ENCODE data around the gene ADAM33. TPM values are rescaled to one million over a fixed set of nuclear protein-coding genes. Genes with fewer than 3 reads are reported as not detected.

ADAM33 gene
- not detected in 2 replicates for total RNA-seq

GRCh38 chr20:3681931-3682781 is at the start of gene ADAM33:
TSS of gene ADAM33 (minus strand) at chr20:3682010. CDS start at chr20:3682004, 6 bp downstream.
- no peak for DNase-seq (ENCODE audit: low read depth)
- no peak for TF ChIP-seq CTCF (conservative IDR thresholded peaks at IDR 0.05; ENCODE audit: low read depth, low read length)
- H3K4me3 ChIP-seq (ENCODE audit: low read depth, low read length), result no peak within 1 kb of the TSS

- DNase-seq (ENCODE audit: low read depth), result no peak
- TF ChIP-seq CTCF (conservative IDR thresholded peaks at IDR 0.05; ENCODE audit: low read depth, low read length), result no peak
- H3K4me3 ChIP-seq (ENCODE audit: low read depth, low read length), result no peak overlapping the region
Measured at GRCh38 chr20:3730803-3731672, 49.2 kb upstream of the ADAM33 start.

GRCh38 chr20:3729811-3730540 is 48.2 kb upstream of the ADAM33 start:
- no peak for TF ChIP-seq CTCF (conservative IDR thresholded peaks at IDR 0.05; ENCODE audit: low read depth, low read length)
- no peak overlapping the region for H3K4me3 ChIP-seq (ENCODE audit: low read depth, low read length)
- no peak for DNase-seq (ENCODE audit: low read depth)

- TF ChIP-seq CTCF (conservative IDR thresholded peaks at IDR 0.05; ENCODE audit: low read depth, low read length), result no peak
- no peak for DNase-seq (ENCODE audit: low read depth)
- no peak overlapping the region for H3K4me3 ChIP-seq (ENCODE audit: low read depth, low read length)
Measured at GRCh38 chr20:3729378-3729777, 47.6 kb upstream of the ADAM33 start.

- DNase-seq (ENCODE audit: low read depth), result no peak
- no peak for TF ChIP-seq CTCF (conservative IDR thresholded peaks at IDR 0.05; ENCODE audit: low read depth, low read length)
- no peak overlapping the region for H3K4me3 ChIP-seq (ENCODE audit: low read depth, low read length)
Measured at GRCh38 chr20:3728876-3729275, 47.1 kb upstream of the ADAM33 start.

- no peak overlapping the region for H3K4me3 ChIP-seq (ENCODE audit: low read depth, low read length)
- TF ChIP-seq CTCF (conservative IDR thresholded peaks at IDR 0.05; ENCODE audit: low read depth, low read length), result no peak
- no peak for DNase-seq (ENCODE audit: low read depth)
Measured at GRCh38 chr20:3728354-3728753, 46.5 kb upstream of the ADAM33 start.

Measured in epithelial cell of proximal tubule (primary cell).